HG02884 (cell line): ENCODE data around the gene TM9SF2.

Source experiments
- ATAC-seq: cut with Tn5 transposase; IDR thresholded peaks from one replicate; pipeline ENCODE4 v1.9.1; 2021; ENCODE audit warnings: mild to moderate bottlenecking, moderate library complexity; ENCODE audit not compliant: unreplicated experiment

The TM9SF2 gene

DNA sequence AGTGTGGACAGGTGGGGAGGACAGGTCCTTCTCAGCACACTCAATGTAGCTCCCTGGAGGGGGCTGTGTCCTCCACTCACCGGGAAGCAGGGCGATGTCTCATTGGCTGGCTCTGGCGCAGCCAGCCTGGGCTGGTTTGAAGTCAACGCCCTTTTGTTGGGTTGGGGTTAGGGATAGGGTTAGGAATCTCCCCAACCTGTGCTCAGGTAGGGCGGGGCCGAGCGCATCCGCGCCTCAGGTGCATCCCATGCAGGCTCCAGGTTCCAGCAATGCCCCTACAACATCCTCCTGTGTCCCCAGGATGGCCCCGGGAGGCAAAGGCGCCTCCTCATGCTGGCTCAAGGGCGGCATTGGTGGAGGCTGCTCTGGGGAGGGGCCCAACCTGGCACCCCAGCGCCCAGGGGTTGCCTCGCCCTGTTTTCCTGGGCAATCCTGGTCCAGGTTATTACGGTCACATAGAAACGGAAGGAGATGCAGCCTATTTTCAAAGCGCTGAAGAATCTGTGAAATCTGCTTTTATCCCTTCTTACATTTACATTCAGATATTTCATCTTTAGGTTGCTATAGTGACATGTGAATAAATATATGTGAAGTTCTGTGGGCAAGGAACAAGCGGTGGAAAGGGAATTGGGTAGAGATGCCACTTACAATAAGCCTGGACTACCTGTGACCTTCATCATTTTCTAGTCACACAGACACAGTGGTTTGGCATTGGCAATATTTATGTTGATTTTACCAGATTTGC is 74.3 kb downstream of the TM9SF2 start:
- ATAC-seq, result no peak

DNA sequence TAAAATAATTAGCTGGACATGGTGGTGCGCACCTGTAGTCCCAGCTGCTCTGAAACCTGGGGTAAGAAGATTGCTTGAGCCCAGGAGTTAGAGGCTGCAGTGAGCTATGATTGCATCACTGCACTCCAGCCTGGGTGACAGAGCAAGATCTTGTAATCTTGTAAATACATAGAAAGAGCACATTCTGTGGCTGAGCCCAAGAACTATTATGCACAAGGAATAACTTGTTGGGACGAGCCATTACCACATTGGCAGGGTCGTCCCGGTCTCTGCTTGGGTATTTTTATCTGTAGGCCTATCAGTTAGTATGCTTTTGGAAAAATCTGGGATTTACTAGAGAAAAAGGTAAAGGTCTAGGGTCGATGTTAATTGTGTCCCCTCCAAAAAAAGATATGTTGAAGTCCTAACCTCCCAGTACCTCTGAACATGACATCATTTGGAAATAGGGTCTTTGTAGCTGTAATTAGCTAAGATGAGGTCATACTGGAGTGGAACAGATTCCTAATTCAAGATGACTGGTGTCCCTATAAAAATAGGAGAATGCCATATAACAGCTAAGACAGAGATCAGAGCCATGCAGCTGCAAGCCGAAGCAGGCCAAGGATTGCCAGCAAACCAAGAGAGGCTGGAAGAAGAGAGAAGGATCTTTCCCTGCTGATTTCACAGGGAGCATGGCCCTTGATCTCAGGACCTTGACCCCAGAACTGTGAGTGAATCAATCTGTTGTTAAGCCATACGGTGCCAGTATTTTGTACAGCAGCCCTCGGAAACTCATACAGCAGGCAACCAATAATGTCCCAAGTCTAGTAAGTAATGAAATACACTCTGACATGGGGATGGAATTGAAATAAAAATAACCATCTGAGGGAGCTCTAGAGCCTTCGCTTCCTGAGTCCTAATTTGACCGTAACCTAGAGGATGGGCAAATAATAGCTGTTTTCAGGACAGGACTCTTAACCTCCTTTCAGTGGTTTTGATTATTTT is 77.0 kb downstream of the TM9SF2 start:
- no peak for ATAC-seq

DNA sequence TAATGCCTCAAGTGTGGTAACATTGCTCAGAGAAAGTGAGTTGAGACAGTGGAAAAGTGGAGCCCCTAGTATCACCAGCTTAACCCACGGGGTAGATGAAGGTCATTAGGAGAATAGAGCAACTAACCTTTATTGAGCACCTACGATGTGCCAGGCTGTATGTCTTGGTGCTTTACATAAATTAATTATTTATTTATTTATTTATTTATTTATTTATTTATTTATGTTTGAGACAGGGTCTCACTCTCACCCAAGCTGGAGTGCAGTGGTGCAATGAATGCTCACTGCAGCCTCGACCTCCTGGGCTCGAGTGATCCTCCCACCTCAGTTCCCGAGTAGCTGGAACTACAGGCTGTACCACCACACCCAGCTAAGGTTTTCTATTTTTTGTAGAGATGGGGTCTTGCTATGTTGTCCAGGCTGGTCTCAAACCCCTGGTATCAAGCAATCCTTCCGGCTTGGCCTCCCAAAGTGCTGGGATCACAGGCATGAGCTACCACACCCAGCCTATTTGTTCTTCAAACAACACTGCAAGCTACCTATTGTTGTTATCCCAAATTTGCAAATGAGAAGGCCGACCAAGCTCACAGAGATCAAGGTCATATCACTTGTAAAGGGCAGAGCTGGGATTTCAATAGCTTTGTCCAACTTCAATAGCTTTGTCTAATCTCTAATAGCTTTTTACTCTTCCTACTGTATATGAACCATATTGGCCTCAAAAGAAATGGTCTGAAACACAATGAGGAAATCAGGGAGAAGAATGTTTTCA is 79.4 kb downstream of the TM9SF2 start:
- ATAC-seq, result no peak

DNA sequence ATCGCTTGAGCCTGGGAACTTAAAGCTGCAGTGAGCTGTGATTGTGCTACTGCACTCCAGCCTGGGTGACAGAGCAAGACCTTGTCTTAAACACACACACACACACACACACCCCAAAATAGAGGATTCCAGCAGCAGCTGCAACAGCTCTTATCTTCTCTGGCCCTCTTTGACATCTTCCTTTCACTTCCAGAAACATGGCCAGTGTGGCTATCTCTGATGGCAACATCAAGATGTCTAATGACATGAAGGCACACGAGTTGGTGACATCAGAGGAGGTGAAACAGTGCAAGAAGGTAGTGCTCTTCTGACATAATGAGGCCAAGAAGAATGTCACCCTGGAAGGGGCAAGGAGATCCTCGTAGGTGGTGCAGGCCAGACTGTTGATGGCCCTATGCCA is 81.2 kb downstream of the TM9SF2 start:
- ATAC-seq, result no peak

DNA sequence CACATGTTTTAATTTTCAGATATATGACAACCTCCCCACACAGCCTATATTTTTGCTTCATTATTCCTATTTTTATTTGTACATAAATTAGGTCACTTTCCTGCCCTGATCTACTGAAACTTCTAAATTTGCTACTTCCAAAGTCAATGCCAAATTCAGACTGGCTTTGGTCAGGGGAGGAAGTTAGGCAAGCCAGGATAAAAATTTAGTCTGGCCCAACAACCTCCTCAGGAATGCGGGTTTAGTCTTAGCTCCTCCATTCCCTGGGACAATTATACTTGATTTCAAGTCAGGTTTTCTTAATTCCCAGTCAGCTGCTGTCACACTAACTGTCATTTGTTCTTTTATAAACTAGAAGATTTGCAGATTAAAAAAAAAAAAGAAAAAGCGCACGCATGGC is 84.3 kb downstream of the TM9SF2 start:
- ATAC-seq, result no peak

DNA sequence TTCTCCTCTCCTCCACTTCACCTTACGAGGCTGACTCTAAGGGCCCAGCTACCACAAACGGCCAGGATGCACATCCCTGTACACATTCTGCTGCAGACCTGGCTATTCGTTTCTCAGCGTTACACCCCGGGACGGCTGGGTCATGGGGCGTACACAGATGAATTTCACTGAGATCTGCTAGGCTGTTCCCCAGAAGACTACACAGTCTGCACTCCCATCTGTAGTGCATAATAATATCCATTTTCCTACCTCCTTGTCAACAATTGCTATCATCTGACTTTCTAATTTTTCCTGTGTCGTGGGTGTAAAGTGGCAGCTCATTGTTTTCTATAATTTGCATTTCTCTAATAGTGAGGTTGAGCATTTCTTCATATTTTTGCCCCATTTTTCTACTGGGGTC is 85.7 kb downstream of the TM9SF2 start:
- ATAC-seq, result no peak

DNA sequence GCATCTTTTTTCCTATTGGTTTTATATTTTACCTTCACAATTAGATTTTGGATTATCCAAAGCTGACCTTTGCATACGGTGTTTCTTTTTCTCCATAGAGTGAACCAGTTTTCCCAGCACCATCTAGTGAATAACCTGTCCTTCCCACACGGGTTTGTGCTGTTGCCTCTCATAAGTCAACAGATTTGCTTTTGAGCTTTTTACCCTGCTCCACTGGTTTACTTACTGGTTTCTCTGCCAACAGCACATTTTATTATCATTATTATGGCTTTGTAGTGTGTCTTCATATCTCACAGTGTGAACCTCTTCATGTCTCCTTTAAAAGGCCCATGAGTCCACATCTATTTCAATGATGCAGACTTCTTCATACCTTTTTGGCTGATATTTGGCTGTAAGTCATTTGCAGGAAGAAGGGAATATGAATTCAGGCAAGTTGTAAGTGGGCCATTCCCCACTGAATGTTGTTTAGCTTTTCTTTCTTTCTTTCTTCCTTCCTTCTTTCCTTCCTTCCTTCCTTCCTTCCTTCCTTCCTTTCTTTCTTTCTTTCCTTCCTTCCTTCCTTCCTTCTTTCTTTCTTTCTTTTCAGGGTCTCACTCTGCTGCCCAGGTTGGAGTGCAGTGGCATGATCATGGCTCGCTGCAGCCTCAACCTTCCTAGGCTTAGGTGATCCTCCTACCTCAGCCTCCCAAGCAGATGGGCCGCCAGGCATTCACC is 86.8 kb downstream of the TM9SF2 start:
- no peak for ATAC-seq

DNA sequence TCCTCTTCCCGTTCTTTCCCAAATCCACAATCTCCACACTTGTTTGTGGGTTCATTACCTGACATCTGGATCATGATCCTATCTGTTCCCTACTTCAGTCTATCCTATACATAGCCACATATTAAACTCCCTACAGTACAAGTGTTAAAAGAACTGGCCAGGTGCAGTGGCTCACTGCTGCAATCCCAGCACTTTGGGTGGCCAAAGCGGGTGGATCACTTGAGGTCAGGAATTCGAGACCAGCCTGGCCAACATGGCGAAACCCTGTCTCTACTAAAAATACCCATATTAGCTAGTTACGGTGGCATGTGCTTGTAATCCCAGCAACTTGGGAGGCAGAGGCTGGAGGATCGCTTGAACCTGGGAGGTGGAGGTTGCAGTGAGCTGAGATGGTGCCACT is 88.3 kb downstream of the TM9SF2 start:
- no peak for ATAC-seq

DNA sequence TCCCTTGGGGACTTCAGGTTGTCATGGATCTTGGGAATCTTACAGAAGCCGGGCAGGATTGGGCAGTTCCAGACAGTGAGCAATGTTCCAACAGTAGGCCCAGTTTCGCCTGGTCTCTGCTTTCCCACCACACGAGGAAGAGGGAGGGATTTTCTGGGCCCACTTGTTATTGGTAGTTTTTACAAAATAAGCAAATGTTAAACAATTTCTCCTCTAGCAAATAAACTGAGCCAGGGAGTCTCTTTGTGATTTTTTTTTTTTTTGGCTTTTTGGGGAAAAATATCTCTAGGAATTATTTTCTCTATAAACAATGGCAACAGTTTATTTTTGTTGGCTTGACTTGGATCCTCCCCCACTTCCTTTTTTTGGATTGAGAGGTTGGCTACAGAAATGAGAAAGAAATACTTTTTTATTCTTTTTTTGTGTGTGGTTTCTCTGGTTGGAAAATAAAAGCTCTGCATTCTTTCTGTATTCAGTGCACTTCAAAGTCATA is 89.3 kb downstream of the TM9SF2 start:
- ATAC-seq, result no peak

DNA sequence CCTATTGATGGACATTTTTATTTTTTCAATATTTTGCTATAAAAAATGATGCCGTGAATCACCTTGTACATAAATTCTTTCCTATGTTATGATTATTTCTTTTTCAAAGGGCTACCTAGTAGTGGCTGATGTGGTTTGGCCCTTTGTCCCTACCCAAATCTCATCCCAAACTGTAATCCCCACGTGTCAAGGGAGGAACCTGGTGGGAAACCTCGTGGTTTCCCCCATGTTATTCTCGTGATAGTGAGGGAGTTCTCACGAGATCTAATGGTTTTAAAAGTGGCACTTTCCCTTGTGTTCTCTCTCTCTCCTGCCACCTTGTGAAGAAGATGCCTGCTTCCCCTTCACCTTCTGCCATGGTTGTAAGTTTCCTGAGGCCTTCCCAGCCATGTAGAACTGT is 94.9 kb downstream of the TM9SF2 start:
- no peak for ATAC-seq

DNA sequence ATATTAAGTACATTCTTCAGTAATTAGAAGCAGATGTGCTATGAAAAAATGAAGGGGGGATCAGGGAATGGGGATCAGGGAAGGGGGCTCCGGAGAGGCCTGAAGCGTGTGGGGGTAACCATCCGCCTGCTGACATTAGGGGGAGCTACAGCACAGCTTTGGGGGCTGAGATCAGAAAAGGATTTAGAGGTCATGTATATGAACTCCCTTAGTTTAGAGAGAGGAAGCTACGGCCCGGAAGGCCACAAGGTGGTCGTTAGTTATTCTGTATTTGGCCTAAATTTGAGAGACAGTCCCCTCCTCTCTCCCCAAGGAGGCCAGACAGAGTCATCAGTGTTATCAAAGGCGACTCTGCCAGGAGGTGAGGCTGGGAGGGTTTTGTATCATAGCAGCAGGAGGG is 99.0 kb downstream of the TM9SF2 start:
- no peak for ATAC-seq

DNA sequence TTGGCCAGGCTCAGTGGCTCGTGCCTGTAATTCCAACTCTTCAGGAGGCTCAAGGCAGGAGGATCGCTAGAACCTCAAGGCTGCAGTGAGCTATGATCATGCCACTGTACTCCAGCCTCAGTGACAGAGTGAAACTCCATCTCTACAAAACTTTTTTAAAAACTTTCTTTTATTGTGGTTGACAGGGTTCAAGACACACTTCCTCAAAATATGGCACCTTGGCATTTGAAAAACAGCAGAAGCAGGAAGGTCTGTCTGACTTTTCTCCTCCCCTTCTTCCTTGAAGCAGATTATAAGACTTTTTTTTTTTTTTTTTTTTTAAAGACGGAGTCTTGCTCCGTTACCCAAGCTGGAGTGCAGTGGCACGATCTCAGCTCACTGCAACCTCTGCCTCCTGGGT is 100.3 kb downstream of the TM9SF2 start:
- no peak for ATAC-seq

DNA sequence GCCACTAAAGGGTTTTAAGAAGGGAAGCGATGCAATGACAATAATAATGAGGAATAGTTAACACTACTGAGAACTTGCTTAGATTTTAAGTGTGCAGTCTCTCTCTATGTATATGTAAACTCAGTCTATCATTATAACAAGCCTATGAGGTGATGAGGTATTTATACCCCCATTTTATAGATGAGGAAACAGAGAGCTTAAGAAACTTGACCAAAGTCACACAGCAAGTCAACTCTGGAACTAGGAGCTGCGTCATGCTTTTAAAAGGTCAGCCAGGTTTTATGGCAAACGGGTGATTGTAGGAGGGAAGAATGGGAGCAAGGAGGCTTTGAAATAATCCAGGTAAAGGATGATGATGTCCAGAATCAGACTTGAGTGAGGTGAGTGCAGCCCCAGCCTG is 103.4 kb downstream of the TM9SF2 start:
- ATAC-seq, result no peak

DNA sequence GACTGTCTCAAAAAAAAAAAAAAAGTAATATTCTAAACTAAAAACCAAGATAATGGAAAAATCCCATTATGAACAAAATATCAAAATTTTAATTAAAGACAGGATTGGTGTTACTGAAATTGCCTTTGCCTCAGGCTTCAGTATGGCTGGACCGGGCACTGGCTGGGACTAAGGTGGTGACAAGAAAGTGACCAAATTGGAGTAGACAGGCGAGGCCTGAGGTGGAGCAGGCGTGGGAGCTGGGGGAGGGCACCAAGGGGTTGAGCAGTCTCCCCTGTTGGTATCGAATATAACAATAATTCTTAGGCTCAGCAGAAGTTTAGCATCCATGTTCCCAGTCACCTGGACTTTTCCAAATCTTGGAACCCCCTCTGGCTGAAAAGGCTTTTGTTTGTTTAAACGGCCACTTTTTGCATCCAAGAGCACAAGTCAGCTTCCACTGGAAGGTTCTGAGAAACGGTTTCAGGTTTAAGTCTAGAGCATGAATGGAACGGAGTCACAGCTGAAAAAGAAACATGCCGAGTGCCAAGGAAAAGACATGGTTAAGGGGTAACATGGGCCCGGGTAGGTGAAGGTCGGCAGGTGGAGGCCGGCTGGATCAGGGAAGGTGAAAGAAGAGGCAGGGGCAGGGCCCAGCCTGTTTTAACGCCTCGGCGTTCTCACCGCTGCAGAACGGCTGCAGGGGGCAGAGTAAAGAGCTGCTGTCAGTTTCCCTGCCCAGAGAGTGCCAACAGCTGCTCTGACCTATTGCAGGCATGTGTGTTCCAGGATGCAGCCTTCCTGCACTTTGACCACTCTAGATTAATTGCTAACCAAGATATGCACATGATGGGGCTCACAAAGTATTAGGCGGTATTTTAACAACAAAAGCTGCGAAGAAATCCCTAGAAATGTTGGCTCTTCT is 104.4 kb downstream of the TM9SF2 start:
- ATAC-seq, result peak; percentile 57

DNA sequence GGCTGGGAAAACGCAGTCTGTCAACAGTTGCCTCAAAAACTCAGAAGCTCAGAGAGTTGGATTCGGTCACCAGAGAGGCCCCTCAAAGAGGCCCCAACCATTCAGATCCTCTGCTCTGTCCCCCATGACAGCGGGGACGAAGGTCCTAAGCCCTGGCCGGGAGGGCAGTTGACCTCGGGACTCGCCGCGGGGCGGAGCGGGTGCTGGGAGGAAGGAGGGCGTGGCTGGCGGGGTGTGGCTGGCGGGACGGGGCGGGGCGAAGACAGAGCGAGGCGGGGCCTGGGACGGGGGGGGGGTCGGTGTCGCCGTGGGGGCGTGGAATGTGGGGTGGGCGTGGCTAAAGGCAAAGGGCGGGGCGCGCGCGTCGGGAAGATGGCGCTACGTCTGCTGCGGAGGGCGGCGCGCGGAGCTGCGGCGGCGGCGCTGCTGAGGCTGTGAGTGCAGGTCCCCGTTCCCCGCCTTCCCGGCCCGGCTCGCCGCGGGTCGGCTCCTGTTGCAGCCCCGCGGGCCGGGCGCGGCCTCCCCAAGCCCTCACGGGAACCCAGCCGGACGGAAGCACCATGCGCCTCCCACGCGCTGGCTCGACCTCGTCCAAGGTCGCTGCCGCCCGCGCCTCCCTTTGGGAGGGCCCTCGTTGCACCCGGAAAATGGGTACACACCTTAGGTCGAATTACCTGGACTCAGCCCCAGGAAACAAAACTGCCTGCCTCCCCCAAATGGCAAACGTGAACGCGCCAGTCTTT is 105.2 kb downstream of the TM9SF2 start, which contains the start of gene CLYBL:
Gene CLYBL (plus strand): TSS at position 367 of the 743 bp plus-strand sequence.
- ATAC-seq, result peak; percentile 76

DNA sequence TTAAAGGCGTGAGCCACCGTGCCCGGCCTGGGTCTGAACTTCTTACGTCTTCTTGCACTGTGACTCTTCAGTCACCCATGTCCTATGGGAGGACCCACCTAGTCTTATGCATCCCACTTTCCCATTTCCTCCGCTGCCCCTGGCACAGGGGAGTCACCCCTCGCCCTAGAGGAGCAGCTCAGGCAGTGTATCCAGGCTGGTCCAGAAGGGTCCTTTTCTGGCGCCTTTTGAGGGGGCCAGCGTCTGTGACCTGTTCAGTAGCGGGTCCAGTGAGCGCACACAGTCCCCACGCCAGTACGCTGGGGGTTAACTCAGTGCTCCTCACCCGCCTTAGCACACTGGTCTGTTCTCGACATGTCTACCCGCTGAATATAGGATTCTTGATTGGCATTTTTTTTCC is 107.1 kb downstream of the TM9SF2 start:
- ATAC-seq, result no peak

DNA sequence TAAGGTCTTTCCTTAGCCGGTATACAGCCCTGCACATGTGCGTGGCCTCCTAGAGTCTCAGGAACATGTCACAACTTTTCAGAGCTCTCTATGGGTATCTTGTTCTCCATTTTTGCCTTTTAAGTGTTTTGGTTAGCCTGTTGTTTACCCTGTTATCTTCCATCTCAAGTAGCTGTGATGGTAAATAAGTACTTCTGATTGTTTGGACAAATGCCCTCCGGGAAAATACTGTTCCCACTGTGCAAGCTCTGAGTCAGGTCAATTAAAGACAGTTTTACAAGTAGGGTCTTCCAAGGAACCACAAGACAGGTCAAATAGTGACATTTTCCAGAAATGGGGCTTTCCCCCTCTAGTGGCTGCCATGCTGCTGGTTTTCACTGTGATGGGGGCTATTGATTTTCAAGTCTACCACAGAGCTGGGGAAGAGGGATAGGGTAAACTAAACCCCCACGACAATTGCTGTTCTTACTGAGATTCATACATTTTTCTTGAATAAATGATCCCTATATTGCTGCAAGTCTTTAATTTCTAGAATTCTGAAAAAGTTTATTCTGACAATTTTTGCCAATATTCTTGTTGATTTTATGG is 109.5 kb downstream of the TM9SF2 start:
- ATAC-seq, result no peak
